SK-N-SH (cell line): ENCODE data around the gene ZNF101. TPM values are rescaled to one million over a fixed set of nuclear protein-coding genes. Genes with fewer than 3 reads are reported as not detected.

ENCODE experiments used
- CTCF ChIA-PET: fragments of 300-600, 350-600 bp; formaldehyde crosslinking; extraction: SDS; loops from one replicate; lab custom pipeline; 2021; lab: Yijun Ruan, JAX
- POLR2A ChIA-PET: fragments of 350-600 bp; sonication (Branson Sonifier 250); formaldehyde crosslinking; extraction: SDS; loops from one replicate; lab custom pipeline; 2020; ENCODE audit warnings: antibody characterized with exemption, inconsistent platforms; lab: Yijun Ruan, JAX
- DNase-seq: peaks from one replicate; pipeline ENCODE4 v3.0.0; 2012
- H2AFZ ChIP-seq: fragments of 200-600 bp; sonication (generic); 2 replicates; pipeline ENCODE4 v1.8.1; 2016; ENCODE audit warnings: antibody characterized with exemption, mild to moderate bottlenecking, low read depth
- H3F3A ChIP-seq: fragments of 200-600 bp; sonication (generic); replicated peaks from 2 replicates; pipeline ENCODE3; 2016; ENCODE audit warnings: antibody characterized with exemption, mild to moderate bottlenecking; ENCODE audit not compliant: insufficient read depth
- H3K27ac ChIP-seq, 2 experiments: fragments of 200-500 bp in 1 of 2; fragments of 200-600 bp in 1 of 2; sonication (Bioruptor generic) in 1 of 2; sonication (generic), shearing (Covaris generic) in 1 of 2; 2 replicates each; pipeline versions ENCODE4 v1.5.1 to v1.6.1; 2014 to 2016; ENCODE audit warnings: low read depth in 2 of 2, inconsistent platforms in 1 of 2, low read length in 1 of 2, mild to moderate bottlenecking in 1 of 2, mixed read lengths in 1 of 2
- H3K27me3 ChIP-seq: fragments of 200-600 bp; sonication (generic), shearing (Covaris generic); 2 replicates; pipeline ENCODE4 v1.6.1; 2016; ENCODE audit warnings: mixed run types; ENCODE audit not compliant: insufficient read depth
- H3K36me3 ChIP-seq, 2 experiments: fragments of 200-500 bp in 1 of 2; fragments of 200-600 bp in 1 of 2; sonication (Bioruptor generic) in 1 of 2; sonication (generic) in 1 of 2; replicated peaks in 1 of 2; 2 replicates each; pipeline versions ENCODE3 to v1.5.1; 2014 to 2016; ENCODE audit warnings: low read length in 1 of 2, mild to moderate bottlenecking in 1 of 2; ENCODE audit not compliant: insufficient read depth in 2 of 2, control insufficient read depth in 1 of 2
- H3K4me1 ChIP-seq, 2 experiments: fragments of 200-500 bp in 1 of 2; fragments of 200-600 bp in 1 of 2; sonication (Bioruptor generic) in 1 of 2; sonication (generic), shearing (Covaris generic) in 1 of 2; 2 replicates each; pipeline versions ENCODE4 v1.5.1 to v1.6.1; 2014 to 2016; ENCODE audit warnings: low read depth in 1 of 2, low read length in 1 of 2, mixed run types in 1 of 2; ENCODE audit not compliant: insufficient read depth in 2 of 2, control insufficient read depth in 1 of 2
- H3K4me2 ChIP-seq: fragments of 200-600 bp; sonication (generic), shearing (Covaris generic); 2 replicates; pipeline ENCODE4 v1.6.1; 2017; ENCODE audit warnings: mixed run types
- H3K4me3 ChIP-seq, 2 experiments: fragments of 200-500 bp in 1 of 2; fragments of 200-600 bp in 1 of 2; sonication (Bioruptor generic) in 1 of 2; sonication (generic), shearing (Covaris generic) in 1 of 2; 2 replicates each; pipeline versions ENCODE4 v1.5.1 to v1.8.1; 2014 to 2016; ENCODE audit warnings: low read depth in 2 of 2, inconsistent platforms in 1 of 2, low read length in 1 of 2, mild to moderate bottlenecking in 1 of 2, mixed read lengths in 1 of 2, moderate library complexity in 1 of 2
- H3K79me2 ChIP-seq: fragments of 200-600 bp; sonication (generic); 2 replicates; pipeline ENCODE4 v1.8.1; 2017; ENCODE audit warnings: mild to moderate bottlenecking; ENCODE audit not compliant: insufficient read depth
- H3K9ac ChIP-seq: fragments of 200-600 bp; sonication (generic); 2 replicates; pipeline ENCODE4 v1.6.1; 2017; ENCODE audit warnings: mixed run types
- H3K9me2 ChIP-seq: fragments of 200-600 bp; sonication (generic); 2 replicates; pipeline ENCODE4 v1.6.1; 2017; ENCODE audit warnings: mixed run types
- H3K9me3 ChIP-seq: fragments of 200-600 bp; sonication (generic); 2 replicates; pipeline ENCODE4 v1.6.1; 2017; ENCODE audit warnings: mixed run types, mild to moderate bottlenecking, moderate library complexity
- H4K20me1 ChIP-seq: fragments of 200-600 bp; sonication (generic); 2 replicates; pipeline ENCODE4 v1.6.1; 2017; ENCODE audit warnings: mild to moderate bottlenecking, mixed run types; ENCODE audit not compliant: insufficient read depth
- EZH2phosphoT487 ChIP-seq: fragments of 200-600 bp; sonication (generic); IDR thresholded peaks from 2 replicates; pipeline ENCODE4 v1.6.1; 2017; ENCODE audit warnings: low read depth, mixed run types, mild to moderate bottlenecking, antibody characterized with exemption, moderate library complexity, borderline replicate concordance
- FOSL2 ChIP-seq: IDR thresholded peaks from 2 replicates; pipeline ENCODE4 v1.4.0; 2012; ENCODE audit warnings: low read depth, mild to moderate bottlenecking, moderate library complexity, borderline replicate concordance
- FOXJ3 ChIP-seq: sonication (generic); formaldehyde crosslinking; IDR thresholded peaks from 2 replicates; pipeline ENCODE4 v1.5.1; 2020; ENCODE audit warnings: mild to moderate bottlenecking, missing genetic modification reagents
- FOXM1 ChIP-seq: IDR thresholded peaks from 2 replicates; pipeline ENCODE4 v1.4.0; 2012; ENCODE audit warnings: low read depth, mild to moderate bottlenecking
- GATA2 ChIP-seq: sonication (generic); formaldehyde crosslinking; IDR thresholded peaks from 2 replicates; pipeline ENCODE4 v1.5.0; 2020; ENCODE audit warnings: mild to moderate bottlenecking, missing genetic modification reagents
- JUND ChIP-seq: IDR thresholded peaks from 2 replicates; pipeline ENCODE4 v1.4.0; 2012
- MXI1 ChIP-seq: IDR thresholded peaks from 2 replicates; pipeline ENCODE4 v1.6.1; 2012; ENCODE audit warnings: mild to moderate bottlenecking, low read depth, low read length, improper control_type of control experiment
- NRF1 ChIP-seq: IDR thresholded peaks from 2 replicates; pipeline ENCODE4 v1.6.1; 2012; ENCODE audit warnings: low read depth, mild to moderate bottlenecking, low read length
- PBX3 ChIP-seq: IDR thresholded peaks from 2 replicates; pipeline ENCODE4; 2012
- SMC3 ChIP-seq: IDR thresholded peaks from 2 replicates; pipeline ENCODE4 v1.6.1; 2012; ENCODE audit warnings: low read depth, low read length, improper control_type of control experiment
- TAF1 ChIP-seq: IDR thresholded peaks from 2 replicates; pipeline ENCODE4 v1.6.1; 2012; ENCODE audit warnings: low read depth, mild to moderate bottlenecking, low read length, moderate library complexity, borderline replicate concordance
- TCF12 ChIP-seq: IDR thresholded peaks from 2 replicates; pipeline ENCODE4 v1.4.0; 2012
- TEAD4 ChIP-seq: IDR thresholded peaks from 2 replicates; pipeline ENCODE4 v1.4.0; 2012; ENCODE audit warnings: mild to moderate bottlenecking, borderline replicate concordance; ENCODE audit not compliant: insufficient read depth
- YY1 ChIP-seq: IDR thresholded peaks from 2 replicates; pipeline ENCODE4 v1.4.0; 2012; ENCODE audit warnings: low read depth, mild to moderate bottlenecking
- WGBS: methylation state at CpG from one replicate; pipeline ENCODE4 v1.1.6; 2017; ENCODE audit warnings: low lambda C conversion rate; 5-methylcytosine and 5-hydroxymethylcytosine counted together
- polyA plus RNA-seq, 3 experiments: library from polyadenylated mRNA; depleted of rRNA; stranded (reverse); fragments of >200 nt; gene quantifications; 2 replicates each; pipeline ENCODE4 v1.2.3, GENCODE V29; 2012
- TF ChIP-seq, protein P1 (sequence below): fragments of 200-600 bp; sonication (generic); IDR thresholded peaks from 2 replicates; pipeline ENCODE4 v1.6.1; 2017; ENCODE audit warnings: antibody characterized with exemption, mild to moderate bottlenecking, moderate library complexity

ZNF101 gene
- polyA plus RNA-seq, 1 of the 3 experiments (the other 2 are of a cell fraction) = 2.4 TPM

DNA sequence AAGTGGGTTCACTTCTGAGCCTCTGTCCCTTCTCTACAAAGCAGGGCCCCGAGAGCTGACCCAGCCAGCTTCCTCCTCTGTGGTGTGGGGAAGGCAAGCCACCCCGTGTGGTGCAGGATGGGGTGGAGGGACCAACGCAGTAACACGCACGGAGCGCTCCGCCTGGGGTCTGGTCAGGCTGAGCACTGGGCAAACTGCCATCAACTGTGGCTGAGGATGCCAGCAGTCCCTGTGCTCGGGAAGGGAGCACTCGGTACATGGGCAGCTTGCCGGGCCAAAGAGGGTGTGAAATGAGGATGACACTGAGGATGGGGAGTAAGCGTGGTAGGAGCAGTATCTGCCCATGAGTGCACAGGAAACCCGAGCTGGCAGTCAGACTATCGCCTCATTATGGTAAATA, 17.6 kb upstream of the ZNF101 start:
- peaks cover 0 to 2% of the 10 kb centered on the region in 2 experiments; a peak in 1 of 4 replicates for H3K4me1 ChIP-seq
- DNase-seq = no peak
- WGBS = 83% methylated on average over 10 of the region's 13 CpGs
- H3K9me3 ChIP-seq = no peaks in the 10 kb centered on the region
- no peaks in the 10 kb centered on the region for H3K27me3 ChIP-seq
- peaks cover 7 to 86% of the 10 kb centered on the region in 2 experiments for H3K36me3 ChIP-seq
- TF ChIP-seq YY1 = no peak
- TF ChIP-seq FOSL2 = no peak
- TF ChIP-seq SMC3 = no peak
- no peak for TF ChIP-seq FOXJ3 (CRISPR knock-in tag)
- TF ChIP-seq TEAD4 = no peak
- TF ChIP-seq GATA2 = no peak
- no peak for TF ChIP-seq NRF1
- no peak for TF ChIP-seq MXI1
- TF ChIP-seq TAF1 = no peak
- TF ChIP-seq PBX3 = no peak
- no peak for TF ChIP-seq FOXM1
- no peak for TF ChIP-seq TCF12
- no peak for TF ChIP-seq EZH2phosphoT487
- TF ChIP-seq JUND = no peak
- H3K4me3 ChIP-seq = no peak overlapping the region
- peaks cover 3% of the 10 kb centered on the region for H3F3A ChIP-seq
- no peak overlapping the region for H3K9ac ChIP-seq
- H4K20me1 ChIP-seq = no peaks in the 10 kb centered on the region
- CTCF ChIA-PET = interaction anchor here (0.9 to 5.5 kb wide), 3 partner anchors 13 to 119 kb away, joined by 3 to 49 read pairs (median 9); partner anchors contain the start of gene ATP13A1
- POLR2A ChIA-PET = no interaction called here
- no peak overlapping the region for H2AFZ ChIP-seq
- no peaks in the 10 kb centered on the region for H3K9me2 ChIP-seq
- no peaks in the 10 kb centered on the region for H3K79me2 ChIP-seq
- no peak overlapping the region; a peak in 1 of 4 replicates for H3K27ac ChIP-seq
- no peak overlapping the region for H3K4me2 ChIP-seq

GRCh38 chr19:19652482-19653295, 15.9 kb upstream of the ZNF101 start:
- Histone ChIP-seq H3K4me2 (no peak overlapping the region), H3K9me3 (no peaks in the 10 kb centered on the region), H3K9me2 (no peaks in the 10 kb centered on the region), H3K27me3 (no peaks in the 10 kb centered on the region), H3K4me1 (peaks cover 0 to 2% of the 10 kb centered on the region in 2 experiments; a peak in 1 of 4 replicates), H3K79me2 (no peaks in the 10 kb centered on the region), H4K20me1 (no peaks in the 10 kb centered on the region), H2AFZ (no peak overlapping the region), H3K4me3 (no peak overlapping the region), H3K27ac (no peak overlapping the region), H3K36me3 (peaks cover 9 to 87% of the 10 kb centered on the region in 2 experiments), H3F3A (peaks cover 3% of the 10 kb centered on the region), H3K9ac (no peak overlapping the region)
- WGBS = 93% methylated on average over 21 of the region's 24 CpGs
- CTCF ChIA-PET = interaction anchor here (1.1 to 5.5 kb wide), 4 partner anchors 9 to 121 kb away, joined by 4 to 49 read pairs (median 14); partner anchors contain the start of gene GMIP
- POLR2A ChIA-PET = interaction anchor here (0.7 kb wide), 1 partner anchor 120 kb away, joined by 3 read pairs; no protein-coding TSS in a partner anchor
- DNase-seq = peak; percentile 25
- TF ChIP-seq SMC3 = no peak
- TF ChIP-seq FOSL2 = no peak
- no peak for TF ChIP-seq TEAD4
- TF ChIP-seq, protein P1, sequence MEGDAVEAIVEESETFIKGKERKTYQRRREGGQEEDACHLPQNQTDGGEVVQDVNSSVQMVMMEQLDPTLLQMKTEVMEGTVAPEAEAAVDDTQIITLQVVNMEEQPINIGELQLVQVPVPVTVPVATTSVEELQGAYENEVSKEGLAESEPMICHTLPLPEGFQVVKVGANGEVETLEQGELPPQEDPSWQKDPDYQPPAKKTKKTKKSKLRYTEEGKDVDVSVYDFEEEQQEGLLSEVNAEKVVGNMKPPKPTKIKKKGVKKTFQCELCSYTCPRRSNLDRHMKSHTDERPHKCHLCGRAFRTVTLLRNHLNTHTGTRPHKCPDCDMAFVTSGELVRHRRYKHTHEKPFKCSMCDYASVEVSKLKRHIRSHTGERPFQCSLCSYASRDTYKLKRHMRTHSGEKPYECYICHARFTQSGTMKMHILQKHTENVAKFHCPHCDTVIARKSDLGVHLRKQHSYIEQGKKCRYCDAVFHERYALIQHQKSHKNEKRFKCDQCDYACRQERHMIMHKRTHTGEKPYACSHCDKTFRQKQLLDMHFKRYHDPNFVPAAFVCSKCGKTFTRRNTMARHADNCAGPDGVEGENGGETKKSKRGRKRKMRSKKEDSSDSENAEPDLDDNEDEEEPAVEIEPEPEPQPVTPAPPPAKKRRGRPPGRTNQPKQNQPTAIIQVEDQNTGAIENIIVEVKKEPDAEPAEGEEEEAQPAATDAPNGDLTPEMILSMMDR = no peak
